ENCODE results near the gene SCGB2A2.

DNA sequence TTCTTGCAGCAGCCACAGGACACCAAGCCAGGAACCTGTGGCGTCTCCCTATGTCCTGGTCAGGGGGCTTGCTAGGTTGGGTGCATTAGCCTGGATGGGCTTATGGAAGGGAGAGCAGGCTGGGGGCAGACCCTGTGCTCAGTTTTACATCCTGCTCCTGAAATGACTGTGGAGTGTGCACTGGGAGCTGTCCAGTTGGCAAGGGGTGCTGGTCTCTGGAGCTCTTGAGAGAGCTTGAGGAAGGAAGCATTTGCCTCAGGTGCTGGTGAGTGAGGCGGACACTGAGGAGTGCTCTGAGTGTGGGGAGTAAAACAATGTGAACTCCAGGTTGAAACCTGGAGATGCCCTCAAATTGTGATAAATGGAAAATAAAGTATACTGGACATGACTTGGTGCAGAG is 25.5 kb downstream of the SCGB2A2 start:
- TF ChIP-seq, protein P1, sequence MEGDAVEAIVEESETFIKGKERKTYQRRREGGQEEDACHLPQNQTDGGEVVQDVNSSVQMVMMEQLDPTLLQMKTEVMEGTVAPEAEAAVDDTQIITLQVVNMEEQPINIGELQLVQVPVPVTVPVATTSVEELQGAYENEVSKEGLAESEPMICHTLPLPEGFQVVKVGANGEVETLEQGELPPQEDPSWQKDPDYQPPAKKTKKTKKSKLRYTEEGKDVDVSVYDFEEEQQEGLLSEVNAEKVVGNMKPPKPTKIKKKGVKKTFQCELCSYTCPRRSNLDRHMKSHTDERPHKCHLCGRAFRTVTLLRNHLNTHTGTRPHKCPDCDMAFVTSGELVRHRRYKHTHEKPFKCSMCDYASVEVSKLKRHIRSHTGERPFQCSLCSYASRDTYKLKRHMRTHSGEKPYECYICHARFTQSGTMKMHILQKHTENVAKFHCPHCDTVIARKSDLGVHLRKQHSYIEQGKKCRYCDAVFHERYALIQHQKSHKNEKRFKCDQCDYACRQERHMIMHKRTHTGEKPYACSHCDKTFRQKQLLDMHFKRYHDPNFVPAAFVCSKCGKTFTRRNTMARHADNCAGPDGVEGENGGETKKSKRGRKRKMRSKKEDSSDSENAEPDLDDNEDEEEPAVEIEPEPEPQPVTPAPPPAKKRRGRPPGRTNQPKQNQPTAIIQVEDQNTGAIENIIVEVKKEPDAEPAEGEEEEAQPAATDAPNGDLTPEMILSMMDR (conservative IDR thresholded peaks at IDR 0.05 in 1 of 2, IDR thresholded peaks at IDR 0.05 in 1 of 2; ENCODE audit: extremely low read depth in 1 of 2, insufficient read depth in 1 of 2, low read depth in 1 of 2, low read length in 2 of 2) = no peak
- no peak for TF ChIP-seq EZH2 (IDR thresholded peaks at IDR 0.05; ENCODE audit: borderline replicate concordance, low read length)

All from mammary epithelial cell (primary cell).